Osteoblast (primary cell): Measurements from ENCODE around the gene VIPR2. TPM values are rescaled to one million over a fixed set of nuclear protein-coding genes. Genes with fewer than 3 reads are reported as not detected.
"Not testable (repeated sequence)": the region's sequence is repeated elsewhere in the genome, so short reads cannot be mapped to it uniquely, and the experiment has no call there.

Experiments used
- DNase-seq: peaks from one replicate; pipeline ENCODE4 v3.0.0; 2011; ENCODE audit warnings: low spot score, mixed read lengths; ENCODE audit not compliant: insufficient read length; ENCODE audit errors: missing footprints
- H2AFZ ChIP-seq: 2 replicates; pipeline ENCODE4 v1.6.0; 2011; ENCODE audit warnings: mild to moderate bottlenecking, low read length
- H3K27ac ChIP-seq: 2 replicates; pipeline ENCODE4 v1.5.1; 2011; ENCODE audit warnings: mild to moderate bottlenecking, low read depth, low read length, moderate library complexity
- H3K27me3 ChIP-seq: 2 replicates; pipeline ENCODE4 v1.6.0; 2012; ENCODE audit warnings: mild to moderate bottlenecking, control low read depth, inconsistent platforms, low read length, moderate library complexity; ENCODE audit not compliant: insufficient read depth
- H3K36me3 ChIP-seq: 2 replicates; pipeline ENCODE4 v1.5.1; 2011; ENCODE audit warnings: mild to moderate bottlenecking, low read length, control low read depth, moderate library complexity; ENCODE audit not compliant: insufficient read depth
- H3K4me1 ChIP-seq: 2 replicates; pipeline ENCODE4 v1.5.1; 2011; ENCODE audit warnings: mild to moderate bottlenecking, low read length, control low read depth, moderate library complexity; ENCODE audit not compliant: insufficient read depth
- H3K4me2 ChIP-seq: 2 replicates; pipeline ENCODE4 v1.6.0; 2011; ENCODE audit warnings: mild to moderate bottlenecking, low read length; ENCODE audit not compliant: insufficient read depth
- H3K4me3 ChIP-seq: fragments of 200-600 bp; sonication (generic); 3 replicates; pipeline ENCODE4 v1.5.1; 2012; ENCODE audit warnings: mild to moderate bottlenecking, low read length, inconsistent platforms; ENCODE audit not compliant: insufficient read depth
- H3K79me2 ChIP-seq: 2 replicates; pipeline ENCODE4 v1.6.0; 2012; ENCODE audit warnings: mild to moderate bottlenecking, low read length, control low read depth, inconsistent platforms; ENCODE audit not compliant: insufficient read depth
- H3K9me3 ChIP-seq: 2 replicates; pipeline ENCODE4 v1.5.1; 2011; ENCODE audit warnings: low read depth, low read length, control low read depth
- H4K20me1 ChIP-seq: 2 replicates; pipeline ENCODE4 v1.6.0; 2012; ENCODE audit warnings: mild to moderate bottlenecking, low read length, control low read depth; ENCODE audit not compliant: insufficient read depth
- total RNA-seq: library from RNA; depleted of rRNA; stranded (reverse); fragments of >200 nt; gene quantifications from 2 replicates; pipeline ENCODE4 v1.2.3, GENCODE V29; 2012
- TF ChIP-seq, protein P1 (sequence below): IDR thresholded peaks from 2 replicates; pipeline ENCODE4 v1.5.1; 2011; ENCODE audit warnings: mild to moderate bottlenecking, low read depth, low read length, moderate library complexity; ENCODE audit errors: extremely low read depth

The VIPR2 gene
- total RNA-seq, 1 donor, result not detected

DNA sequence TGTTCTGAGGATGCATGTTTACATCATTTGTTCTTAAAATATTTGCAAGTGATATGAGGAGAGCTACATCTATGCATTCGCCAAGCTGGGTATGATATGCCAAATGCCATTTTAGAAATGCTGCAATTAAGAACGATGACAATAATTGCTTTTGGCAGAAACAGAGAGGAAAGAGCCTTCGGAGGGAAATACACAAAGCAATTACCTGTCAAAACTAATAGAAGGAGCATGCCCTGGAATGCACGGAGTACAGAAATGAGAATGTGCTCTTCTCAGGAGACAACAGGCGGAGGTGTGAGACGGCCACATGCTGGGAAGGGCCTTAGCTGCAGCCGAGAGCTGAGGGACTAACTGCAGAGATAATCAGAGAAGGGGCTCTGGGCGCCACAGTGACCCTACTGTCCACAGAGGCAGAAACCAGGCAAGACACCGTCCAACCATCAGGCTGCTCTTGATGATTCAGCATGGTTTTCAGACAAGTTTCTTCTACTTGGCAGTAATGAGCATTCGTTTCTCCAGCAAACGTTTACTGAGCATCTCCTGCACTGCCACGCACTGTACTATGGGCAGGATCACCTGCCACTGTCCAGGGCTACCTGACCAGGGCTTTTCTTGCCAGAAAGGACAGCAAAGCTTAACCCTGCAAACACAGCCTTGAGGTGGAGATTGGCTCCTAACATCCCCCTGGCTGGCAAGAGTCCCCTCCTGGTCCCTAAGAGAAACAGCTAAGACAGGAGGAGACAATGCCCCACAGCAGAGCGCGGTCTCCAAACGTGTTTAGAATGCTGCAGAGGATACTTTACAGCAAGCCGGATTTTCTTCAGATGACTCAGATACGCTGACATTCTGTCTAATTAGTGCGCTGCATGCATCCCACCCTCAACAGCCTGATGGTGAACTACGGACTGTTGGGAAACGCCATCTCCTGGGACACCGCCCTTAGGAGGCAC is 18.1 kb downstream of the VIPR2 start:
- H3K79me2 ChIP-seq, result no peaks in the 10 kb centered on the region
- no peak overlapping the region for H3K27ac ChIP-seq
- no peak overlapping the region for H3K4me3 ChIP-seq
- no peak for DNase-seq
- H4K20me1 ChIP-seq, result no peaks in the 10 kb centered on the region
- H3K4me1 ChIP-seq, result no peaks in the 10 kb centered on the region
- H3K36me3 ChIP-seq, result no peaks in the 10 kb centered on the region
- TF ChIP-seq, protein P1, sequence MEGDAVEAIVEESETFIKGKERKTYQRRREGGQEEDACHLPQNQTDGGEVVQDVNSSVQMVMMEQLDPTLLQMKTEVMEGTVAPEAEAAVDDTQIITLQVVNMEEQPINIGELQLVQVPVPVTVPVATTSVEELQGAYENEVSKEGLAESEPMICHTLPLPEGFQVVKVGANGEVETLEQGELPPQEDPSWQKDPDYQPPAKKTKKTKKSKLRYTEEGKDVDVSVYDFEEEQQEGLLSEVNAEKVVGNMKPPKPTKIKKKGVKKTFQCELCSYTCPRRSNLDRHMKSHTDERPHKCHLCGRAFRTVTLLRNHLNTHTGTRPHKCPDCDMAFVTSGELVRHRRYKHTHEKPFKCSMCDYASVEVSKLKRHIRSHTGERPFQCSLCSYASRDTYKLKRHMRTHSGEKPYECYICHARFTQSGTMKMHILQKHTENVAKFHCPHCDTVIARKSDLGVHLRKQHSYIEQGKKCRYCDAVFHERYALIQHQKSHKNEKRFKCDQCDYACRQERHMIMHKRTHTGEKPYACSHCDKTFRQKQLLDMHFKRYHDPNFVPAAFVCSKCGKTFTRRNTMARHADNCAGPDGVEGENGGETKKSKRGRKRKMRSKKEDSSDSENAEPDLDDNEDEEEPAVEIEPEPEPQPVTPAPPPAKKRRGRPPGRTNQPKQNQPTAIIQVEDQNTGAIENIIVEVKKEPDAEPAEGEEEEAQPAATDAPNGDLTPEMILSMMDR, result no peak
- H3K9me3 ChIP-seq, result no peaks in the 10 kb centered on the region
- no peak overlapping the region for H2AFZ ChIP-seq
- no peak overlapping the region for H3K4me2 ChIP-seq
- H3K27me3 ChIP-seq, result no peaks in the 10 kb centered on the region

DNA sequence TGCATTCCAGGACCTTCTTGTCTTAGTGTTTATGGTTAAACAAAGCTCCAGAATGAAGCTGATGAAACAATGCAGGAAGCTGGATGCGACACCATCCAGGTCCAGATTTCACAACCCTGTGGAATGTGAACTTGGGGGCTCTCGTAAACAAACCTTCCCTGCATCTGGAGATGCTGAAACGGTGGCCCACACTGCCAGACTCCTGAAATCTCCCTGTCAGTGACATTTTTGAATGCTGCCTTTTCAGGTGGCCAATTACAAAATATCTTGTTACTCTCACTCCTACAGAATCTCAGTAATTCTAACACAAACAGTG is 18.8 kb downstream of the VIPR2 start:
- H4K20me1 ChIP-seq, result no peaks in the 10 kb centered on the region
- H3K4me3 ChIP-seq, result no peak overlapping the region
- no peak overlapping the region for H3K4me2 ChIP-seq
- TF ChIP-seq, protein P1, result no peak
- no peaks in the 10 kb centered on the region for H3K27me3 ChIP-seq
- H3K27ac ChIP-seq, result no peak overlapping the region
- no peak overlapping the region for H2AFZ ChIP-seq
- no peaks in the 10 kb centered on the region for H3K9me3 ChIP-seq
- no peak for DNase-seq
- H3K36me3 ChIP-seq, result no peaks in the 10 kb centered on the region
- no peaks in the 10 kb centered on the region for H3K4me1 ChIP-seq
- no peaks in the 10 kb centered on the region for H3K79me2 ChIP-seq

DNA sequence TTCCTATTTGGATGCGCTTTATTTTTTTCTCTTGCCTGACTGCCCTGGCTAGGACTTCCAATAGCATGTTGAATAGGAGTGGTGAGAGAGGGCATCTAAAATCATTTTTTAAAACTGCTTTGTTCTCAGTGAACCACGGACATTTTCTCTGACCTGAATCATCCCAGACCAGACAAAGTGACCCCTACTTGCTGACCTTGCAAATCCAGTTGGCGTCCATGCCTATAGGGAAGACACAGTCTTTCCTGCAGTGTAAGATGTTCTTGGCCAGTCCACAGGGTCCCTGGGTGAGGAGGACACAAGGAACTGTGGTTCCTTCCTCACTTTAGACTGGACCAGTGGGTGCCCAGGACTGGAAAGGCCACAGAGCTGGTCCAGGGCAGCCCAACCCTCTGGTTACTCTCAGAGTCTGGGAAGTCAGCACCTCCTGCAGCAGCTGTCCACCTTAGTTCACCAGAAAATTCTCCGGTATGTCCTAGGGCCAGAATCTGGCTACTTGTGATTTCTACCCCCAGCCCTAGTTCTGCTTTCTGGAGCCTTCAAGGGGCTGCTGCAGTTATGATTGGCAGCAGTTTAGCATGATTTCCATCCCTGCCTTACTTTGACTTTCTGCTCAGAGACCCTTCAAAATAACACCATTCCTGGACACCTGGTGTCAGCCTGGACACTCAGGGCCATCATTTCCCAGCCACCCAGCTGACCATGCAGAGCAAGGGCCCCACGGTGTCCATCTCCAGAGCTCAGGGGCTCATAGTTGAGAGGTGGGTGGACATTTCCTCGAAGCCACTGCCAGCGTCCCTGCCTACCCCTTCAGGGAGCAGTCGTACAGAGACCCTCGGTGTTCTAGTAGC is 19.3 kb downstream of the VIPR2 start:
- no peak overlapping the region for H3K27ac ChIP-seq
- no peak overlapping the region for H3K4me2 ChIP-seq
- no peaks in the 10 kb centered on the region for H3K4me1 ChIP-seq
- no peaks in the 10 kb centered on the region for H3K36me3 ChIP-seq
- H3K4me3 ChIP-seq, result no peak overlapping the region
- no peak for DNase-seq
- H4K20me1 ChIP-seq, result no peaks in the 10 kb centered on the region
- no peak overlapping the region for H2AFZ ChIP-seq
- H3K27me3 ChIP-seq, result no peaks in the 10 kb centered on the region
- H3K79me2 ChIP-seq, result no peaks in the 10 kb centered on the region
- no peaks in the 10 kb centered on the region for H3K9me3 ChIP-seq
- TF ChIP-seq, protein P1, result no peak

DNA sequence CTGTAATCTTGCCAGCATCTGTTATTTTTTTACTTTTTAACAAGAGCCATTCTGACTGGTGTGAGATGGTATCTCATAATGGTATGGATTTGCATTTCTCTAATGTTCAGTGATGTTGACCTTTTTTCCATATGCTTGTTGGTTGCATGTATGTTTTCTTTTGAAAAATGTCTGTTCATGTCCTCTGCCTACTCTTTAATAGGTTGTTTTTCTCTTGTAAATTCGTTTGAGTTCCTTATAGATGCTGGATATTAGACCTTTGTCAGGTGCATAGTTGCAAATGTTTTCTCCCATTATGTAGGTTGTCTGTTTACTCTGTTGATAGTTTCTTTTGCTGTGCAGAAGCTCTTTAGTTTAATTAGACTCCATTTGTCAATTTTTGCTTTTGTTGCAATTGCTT is 20.9 kb downstream of the VIPR2 start:
- H3K79me2 ChIP-seq, H3K4me2 ChIP-seq, H3K4me3 ChIP-seq, H3K4me1 ChIP-seq, H3K36me3 ChIP-seq, H3K9me3 ChIP-seq, H2AFZ ChIP-seq, DNase-seq, H4K20me1 ChIP-seq, H3K27me3 ChIP-seq, H3K27ac ChIP-seq: not testable (repeated sequence)

GRCh38 chr7:159123294-159123693 is 21.4 kb downstream of the VIPR2 start:
- not testable (repeated sequence) for H3K36me3 ChIP-seq, H3K79me2 ChIP-seq, H3K4me2 ChIP-seq, H3K27me3 ChIP-seq, H3K4me1 ChIP-seq, H4K20me1 ChIP-seq, DNase-seq, H3K27ac ChIP-seq, H2AFZ ChIP-seq, H3K9me3 ChIP-seq, H3K4me3 ChIP-seq
